HL-60/S4 treated with phorbol 12-myristate 13-acetate at 8.2 ng/mL for 4 days and 3 days (cell line): ENCODE data around the gene NHEJ1.

Experiments used
- in situ Hi-C: fragments of 300-500 bp; cut with MboI; formaldehyde crosslinking; loops from 2 replicates; pipeline ENCODE4 v1.15.0; 2022; ENCODE audit warnings: low sequenced_read_pairs

NHEJ1 gene

GRCh38 chr2:219183151-219183772 lies 22.6 kb upstream of the NHEJ1 start:
- in situ Hi-C loops: no loop called here

GRCh38 chr2:219182331-219183150 lies 21.9 kb upstream of the NHEJ1 start:
- in situ Hi-C loops: no loop called here

DNA sequence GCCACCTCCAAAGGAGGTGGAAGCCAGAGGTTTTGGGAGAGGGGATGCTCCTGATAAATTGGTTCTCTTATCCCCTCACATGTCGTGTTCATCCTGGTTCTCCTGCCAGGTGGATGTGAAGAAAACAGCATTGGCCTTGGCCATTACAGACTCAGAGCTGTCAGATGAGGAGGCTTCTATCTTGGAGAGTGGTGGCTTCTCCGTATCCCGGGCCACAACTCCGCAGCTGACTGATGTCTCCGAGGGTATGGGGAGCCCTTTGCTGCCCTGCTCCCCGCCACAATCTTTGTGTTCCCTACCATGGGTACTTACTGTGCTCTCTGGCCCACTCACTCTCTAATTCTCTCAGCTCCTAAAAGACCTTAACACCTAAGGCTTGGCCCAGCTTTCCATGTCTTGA lies 20.9 kb upstream of the NHEJ1 start:
- in situ Hi-C loops: no loop called here

- in situ Hi-C loops: no loop called here
Measured at GRCh38 chr2:219180961-219181360, 20.3 kb upstream of the NHEJ1 start.

DNA sequence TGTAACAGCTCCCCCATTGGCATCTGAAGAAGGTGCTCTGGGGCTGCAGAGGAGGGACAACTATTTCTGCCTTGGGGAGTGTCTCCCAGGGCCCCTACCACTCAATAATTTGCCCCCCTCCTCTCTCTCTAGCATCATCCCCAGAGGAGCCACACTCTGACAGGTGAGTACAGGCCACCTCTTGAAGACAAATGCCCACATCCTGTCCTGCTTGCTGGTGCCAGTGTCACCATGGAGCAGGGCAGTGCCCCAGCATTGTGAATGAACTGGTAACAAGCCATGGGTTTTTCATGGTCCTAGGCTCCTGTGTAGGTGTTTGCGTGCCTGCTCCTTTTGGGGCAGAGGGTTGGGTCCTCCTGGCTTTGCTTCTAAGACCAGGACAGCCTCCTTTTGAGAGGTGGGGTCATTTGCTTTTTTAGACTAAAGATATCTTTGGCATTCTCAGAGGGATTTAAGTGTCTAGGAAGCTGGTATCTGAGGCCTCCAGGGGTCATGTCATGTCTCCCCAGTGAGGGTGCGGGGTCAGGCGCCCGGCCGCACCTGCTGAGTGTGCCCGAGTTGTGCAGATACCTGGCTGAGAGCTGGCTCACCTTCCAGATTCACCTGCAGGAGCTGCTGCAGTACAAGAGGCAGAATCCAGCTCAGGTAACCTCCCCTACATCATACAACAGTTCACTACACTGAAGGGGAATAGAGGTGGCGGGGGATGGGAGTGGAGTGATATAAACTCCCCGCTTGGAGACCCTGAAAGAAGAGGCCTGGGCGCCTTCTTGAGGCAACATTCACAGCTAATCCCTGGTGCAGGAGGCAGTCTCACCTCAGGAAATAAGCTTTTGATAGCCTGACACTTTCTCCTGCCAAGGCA lies 19.2 kb upstream of the NHEJ1 start:
- in situ Hi-C loops: no loop called here

DNA sequence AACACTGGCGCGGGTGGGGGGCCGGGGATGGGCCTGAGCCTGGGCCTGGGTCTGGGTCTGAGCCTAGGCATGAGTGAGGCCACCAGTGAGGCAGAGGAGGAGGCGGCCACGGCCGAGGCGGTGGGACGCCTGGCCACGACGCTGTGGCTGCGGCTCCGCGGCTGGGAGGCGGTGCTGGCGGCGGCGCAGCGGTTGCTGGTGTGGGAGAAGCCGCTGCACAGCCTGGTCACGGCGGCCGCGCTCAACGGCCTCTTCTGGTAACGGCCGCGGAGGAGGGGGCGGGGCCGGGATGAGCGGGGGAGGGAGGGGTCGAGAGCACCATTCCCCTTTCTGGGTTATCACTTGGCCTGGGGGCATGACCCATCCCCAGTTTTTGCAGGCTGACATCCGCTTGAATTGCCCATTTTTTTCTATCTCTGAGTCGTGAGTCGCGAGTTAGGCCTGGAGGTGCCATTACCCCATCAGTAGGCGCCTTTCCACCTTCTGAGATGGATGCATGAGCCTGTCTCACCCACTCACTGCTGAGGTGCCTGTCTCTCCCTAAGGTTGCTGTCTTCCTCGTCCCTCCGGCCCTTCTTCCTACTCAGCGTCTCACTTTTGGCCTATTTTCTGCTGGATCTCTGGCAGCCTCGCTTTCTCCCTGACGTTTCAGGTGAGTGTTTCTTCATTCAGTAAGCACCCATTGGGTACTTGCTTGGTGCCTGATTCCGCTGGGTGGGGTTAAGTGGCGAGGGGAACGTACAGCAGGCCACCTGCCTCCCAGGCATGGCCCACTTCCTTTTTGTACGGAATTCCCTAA lies 18.0 kb upstream of the NHEJ1 start:
- in situ Hi-C loops: no loop called here

- in situ Hi-C loops: no loop called here
Measured at GRCh38 chr2:219177552-219178376, 17.1 kb upstream of the NHEJ1 start, which contains the start of gene RETREG2. RETREG2 (plus strand) TSS chr2:219178275; CDS start chr2:219178353, 78 bp downstream.

DNA sequence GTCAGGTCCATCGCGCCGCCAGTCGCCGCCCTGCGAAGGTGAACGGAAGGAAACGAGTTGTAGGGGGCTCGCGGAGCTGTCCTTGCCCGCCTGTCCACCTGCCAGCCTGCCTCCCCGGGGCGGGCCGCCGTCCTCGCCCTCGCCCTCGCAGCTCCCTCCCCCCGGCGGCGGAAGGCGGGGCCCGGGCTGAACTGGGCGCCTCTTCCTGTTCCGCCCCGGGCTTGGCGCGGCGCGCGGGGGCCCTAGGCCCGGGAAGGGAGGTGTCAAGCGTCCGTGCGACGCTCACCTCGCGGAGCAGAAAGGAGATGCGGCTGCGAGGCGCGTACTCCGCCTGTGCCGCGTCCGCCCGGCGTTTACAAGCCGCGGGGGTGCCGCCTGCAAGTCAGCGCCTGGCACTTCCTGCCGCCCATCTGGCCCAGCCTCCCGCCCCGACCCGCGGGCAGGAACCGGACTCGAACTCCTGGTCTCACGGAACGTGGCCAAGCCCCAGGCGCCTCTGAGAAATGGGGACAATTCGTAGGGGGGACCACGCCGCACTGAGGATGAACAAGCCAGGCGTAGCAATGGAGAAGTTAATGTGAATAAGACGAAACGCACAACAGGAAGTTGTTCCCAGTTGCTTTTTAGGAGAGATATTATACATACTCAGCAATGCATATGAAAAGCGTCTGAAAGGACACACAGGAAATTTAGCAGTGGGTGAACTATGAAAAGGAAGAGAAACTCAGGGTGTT lies 16.4 kb upstream of the NHEJ1 start, which contains the start of gene CNPPD1:
Gene CNPPD1 (minus strand): TSS at position 108 of the 734 bp plus-strand sequence. CDS start 97 bp downstream, at position 11.
- in situ Hi-C loops: no loop called here

DNA sequence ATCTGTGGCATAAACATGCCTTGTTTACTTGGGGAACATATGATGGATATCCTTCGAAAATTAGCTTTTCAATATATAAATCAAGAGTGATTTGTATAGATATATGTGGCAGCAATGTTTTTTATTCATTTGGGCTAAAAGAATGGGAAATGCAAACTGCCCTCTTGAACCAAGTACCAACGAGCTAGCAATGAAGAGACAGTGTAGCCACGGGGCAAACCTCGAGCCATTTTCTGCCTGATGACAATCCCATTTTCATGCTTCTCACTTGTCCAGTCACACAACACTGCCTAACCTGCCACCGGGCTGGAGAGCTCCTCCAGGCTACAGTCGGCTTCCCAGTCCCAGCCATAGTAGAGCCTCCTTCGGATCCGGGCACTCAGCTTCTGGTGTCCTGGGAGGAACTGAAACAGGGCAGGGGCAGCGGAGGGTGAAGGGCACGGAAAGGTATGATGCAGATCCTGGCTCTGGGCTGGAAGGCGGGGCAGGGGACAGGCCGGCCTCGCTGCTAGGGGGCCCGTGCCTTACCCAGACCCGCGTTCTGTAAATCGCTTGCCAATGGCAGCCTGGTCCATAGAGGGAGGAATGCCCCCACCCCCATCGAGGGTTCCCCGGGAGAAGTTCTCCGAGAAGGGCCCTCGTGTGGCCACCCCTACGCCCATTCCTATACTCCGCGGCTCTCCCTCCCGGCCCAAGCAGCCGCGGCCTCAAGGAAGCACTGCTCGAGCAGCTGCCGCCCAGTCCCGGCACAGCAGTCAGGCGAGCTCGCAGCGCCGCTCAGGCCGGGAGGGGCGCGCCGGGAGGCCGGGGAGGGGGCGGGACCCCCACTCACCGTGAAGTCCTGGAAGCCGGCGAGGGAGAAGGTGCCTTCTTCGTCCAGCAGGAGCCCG lies 15.6 kb upstream of the NHEJ1 start:
- in situ Hi-C loops: no loop called here

DNA sequence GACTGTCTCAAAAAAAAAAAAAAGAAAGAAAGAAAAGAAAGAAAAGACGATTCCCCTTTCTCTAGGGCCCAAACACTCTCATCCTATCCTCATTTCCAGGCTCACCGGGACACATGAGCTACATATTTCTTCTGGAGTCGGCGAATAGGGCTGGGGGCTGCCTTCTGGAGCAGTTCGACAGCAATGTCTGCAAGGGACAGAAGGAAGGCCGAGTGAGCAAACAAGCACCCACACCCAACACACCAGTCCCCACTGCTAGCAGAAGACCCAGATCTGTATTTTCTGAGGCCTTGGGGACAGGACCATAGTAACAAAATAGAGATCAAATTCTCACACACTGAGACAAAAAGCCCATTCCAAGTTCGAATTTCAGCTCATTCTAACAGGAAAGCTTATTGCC lies 14.9 kb upstream of the NHEJ1 start:
- in situ Hi-C loops: no loop called here

DNA sequence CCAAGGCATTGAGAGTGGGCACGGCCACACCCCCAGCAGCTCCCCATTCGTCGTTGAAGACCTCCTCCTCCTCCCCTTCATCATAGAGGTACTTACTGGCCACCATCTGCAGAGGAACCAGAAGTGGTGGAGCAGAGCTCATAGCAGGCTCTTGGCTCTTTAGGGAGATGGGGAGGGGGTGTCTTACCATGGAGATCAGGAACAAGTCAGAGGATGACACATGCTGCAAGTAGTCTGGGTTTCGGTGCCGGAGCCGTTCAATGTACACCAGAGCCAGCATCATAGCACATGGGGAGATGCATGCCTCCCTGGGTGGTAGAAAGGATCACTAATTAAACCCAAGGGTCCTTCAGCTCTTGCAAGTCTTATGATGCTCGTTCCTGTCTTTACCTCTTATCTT lies 14.2 kb upstream of the NHEJ1 start:
- in situ Hi-C loops: no loop called here

GRCh38 chr2:219174146-219174545 lies 13.5 kb upstream of the NHEJ1 start:
- in situ Hi-C loops: no loop called here

DNA sequence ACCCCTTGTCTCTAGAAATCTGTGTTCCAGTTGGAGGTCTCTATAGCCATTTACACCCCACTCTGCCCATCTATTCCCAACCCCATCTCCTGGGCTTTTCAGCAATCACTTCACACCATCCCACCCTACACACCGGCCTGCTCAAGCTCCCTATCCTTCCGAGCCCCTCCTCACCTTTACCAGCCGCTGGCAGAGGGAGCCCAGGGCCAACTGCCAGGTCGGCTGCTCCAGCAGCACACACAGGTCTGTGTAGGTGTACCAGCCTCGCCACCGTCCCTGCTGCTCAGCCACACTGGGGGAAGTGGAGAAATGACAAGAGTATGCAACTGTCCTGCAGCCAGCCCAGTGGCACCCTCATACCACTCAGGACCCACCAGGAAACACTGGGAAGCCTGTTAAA lies 12.6 kb upstream of the NHEJ1 start:
- in situ Hi-C loops: no loop called here

DNA sequence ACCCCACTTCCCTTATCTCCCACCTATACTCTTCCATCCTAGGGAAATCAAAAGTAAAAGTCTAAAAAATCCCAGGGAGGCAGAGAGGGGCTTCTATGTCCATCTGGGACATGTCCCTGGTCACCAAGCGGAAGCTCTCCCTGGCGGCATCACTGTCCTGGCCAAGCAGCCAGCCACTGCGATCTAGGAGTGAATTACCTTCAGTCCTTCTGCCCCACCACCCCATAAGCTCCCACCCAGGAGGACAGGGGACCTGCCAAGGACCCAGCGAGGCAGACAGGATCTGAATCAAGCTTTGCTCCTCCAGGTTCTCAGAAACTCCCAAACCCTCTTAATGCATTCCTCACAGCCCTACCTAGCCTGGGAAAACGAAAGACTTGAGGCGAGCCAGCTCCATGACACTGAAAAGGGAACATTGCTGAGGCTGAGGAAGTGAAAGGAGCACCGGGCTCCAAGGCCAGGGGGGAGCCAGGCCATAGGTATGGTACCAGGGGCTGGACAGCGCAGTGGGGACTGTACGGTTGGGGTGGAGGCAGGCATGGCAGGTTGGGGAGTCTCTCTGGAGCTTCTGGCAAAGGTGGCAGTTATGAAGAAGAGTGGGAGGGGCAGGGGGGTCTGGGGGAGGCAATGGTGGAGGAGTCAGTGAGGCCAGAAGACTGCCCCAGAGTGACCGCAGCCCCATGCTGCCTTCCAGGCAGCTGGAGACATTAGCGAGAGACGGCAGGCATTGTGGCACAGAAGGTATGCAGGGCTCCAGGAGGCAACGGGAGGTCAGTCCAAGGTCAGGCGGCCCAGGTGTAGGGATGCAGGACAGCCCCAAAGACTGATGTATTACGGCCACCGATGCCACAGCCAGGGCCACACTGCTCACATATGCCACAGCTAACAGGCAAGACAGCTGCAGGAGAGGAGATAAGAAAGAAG lies 11.9 kb upstream of the NHEJ1 start:
- in situ Hi-C loops: no loop called here

- in situ Hi-C loops: no loop called here
Measured at GRCh38 chr2:219171231-219171651, 10.6 kb upstream of the NHEJ1 start.

DNA sequence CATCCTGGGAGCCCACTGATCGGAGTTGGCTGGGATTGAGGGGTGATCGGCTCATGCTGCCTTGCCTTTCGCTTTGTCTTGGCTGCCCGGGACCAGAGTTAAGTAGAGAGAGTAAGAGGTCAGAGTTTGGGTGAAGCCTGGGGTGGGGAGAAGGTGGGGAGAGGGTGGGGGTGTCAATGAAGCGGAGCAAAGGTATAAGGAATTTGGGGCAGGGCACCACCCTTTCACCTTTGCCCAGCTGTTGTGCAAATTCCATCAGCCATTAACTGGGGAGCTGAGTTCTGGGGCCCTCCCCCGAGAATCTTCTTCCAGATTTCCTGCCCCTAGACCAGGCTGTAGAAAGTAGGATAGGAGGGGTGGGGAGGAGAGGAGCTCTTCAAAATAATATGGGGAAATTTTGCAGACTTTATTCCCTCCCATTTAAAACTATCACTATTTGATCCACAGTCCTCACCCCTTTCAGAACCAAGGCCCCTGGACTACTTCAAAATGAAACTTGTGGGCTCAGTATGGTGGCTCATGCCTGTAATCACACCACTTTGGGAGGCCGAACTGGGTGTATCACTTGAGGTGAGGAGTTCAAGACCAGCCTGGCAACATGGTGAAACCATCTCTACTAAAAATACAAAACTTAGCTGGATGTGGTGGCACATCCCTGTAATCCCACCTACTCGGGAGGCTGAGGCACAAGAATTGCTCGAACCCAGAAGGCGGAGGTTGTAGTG lies 9.5 kb upstream of the NHEJ1 start, which contains the start of gene SLC23A3:
Gene SLC23A3 (minus strand): TSS at position 100 of the 725 bp plus-strand sequence. CDS start 45 bp downstream, at position 55.
- in situ Hi-C loops: no loop called here
